GM21390 (cell line): ENCODE data around the gene SDF2L1.
A peak's percentile ranks its signal among the peaks of the same experiment; 100 is the strongest.
"Not testable (repeated sequence)": the region's sequence is repeated elsewhere in the genome, so short reads cannot be mapped to it uniquely, and the experiment has no call there.

ENCODE experiments used
- ATAC-seq: cut with Tn5 transposase; IDR thresholded peaks from one replicate; pipeline ENCODE4 v1.9.1; 2021; ENCODE audit not compliant: unreplicated experiment

SDF2L1 gene

GRCh38 chr22:21641789-21642583, at the start of gene SDF2L1:
SDF2L1 (plus strand) TSS chr22:21642302; CDS start chr22:21642337, 35 bp downstream.
- ATAC-seq, result peak; percentile 83

- no peak for ATAC-seq
Measured at GRCh38 chr22:21592422-21592821, 49.7 kb upstream of the SDF2L1 start.

- ATAC-seq, result no peak
Measured at GRCh38 chr22:21593406-21594232, 48.5 kb upstream of the SDF2L1 start.

- ATAC-seq, result no peak
Measured at GRCh38 chr22:21594865-21595452, 47.1 kb upstream of the SDF2L1 start.

- not testable (repeated sequence) for ATAC-seq
Measured at GRCh38 chr22:21596356-21597135, 45.6 kb upstream of the SDF2L1 start.

GRCh38 chr22:21598302-21598701, 43.8 kb upstream of the SDF2L1 start:
- no peak for ATAC-seq

- ATAC-seq, result no peak
Measured at GRCh38 chr22:21599053-21599893, 42.8 kb upstream of the SDF2L1 start.

- ATAC-seq, result no peak
Measured at GRCh38 chr22:21602579-21602978, 39.5 kb upstream of the SDF2L1 start.

GRCh38 chr22:21603973-21604372, 38.1 kb upstream of the SDF2L1 start:
- no peak for ATAC-seq

- ATAC-seq, result no peak
Measured at GRCh38 chr22:21605887-21606564, 36.1 kb upstream of the SDF2L1 start.

GRCh38 chr22:21606775-21607174, 35.3 kb upstream of the SDF2L1 start:
- ATAC-seq, result no peak

GRCh38 chr22:21609556-21610157, 32.4 kb upstream of the SDF2L1 start:
- not testable (repeated sequence) for ATAC-seq

- ATAC-seq, result no peak
Measured at GRCh38 chr22:21611210-21611977, 30.7 kb upstream of the SDF2L1 start.

GRCh38 chr22:21612858-21613257, 29.2 kb upstream of the SDF2L1 start:
- no peak for ATAC-seq

- no peak for ATAC-seq
Measured at GRCh38 chr22:21613553-21614233, 28.4 kb upstream of the SDF2L1 start.

GRCh38 chr22:21615731-21616130, 26.4 kb upstream of the SDF2L1 start:
- ATAC-seq, result no peak

- ATAC-seq, result not testable (repeated sequence)
Measured at GRCh38 chr22:21617337-21617736, 24.8 kb upstream of the SDF2L1 start.

- ATAC-seq, result no peak
Measured at GRCh38 chr22:21621025-21621424, 21.1 kb upstream of the SDF2L1 start.
